Measurements from ENCODE around the gene CEACAM20.
"Not testable (repeated sequence)": the region's sequence is repeated elsewhere in the genome, so short reads cannot be mapped to it uniquely, and the experiment has no call there.

CEACAM20 gene

DNA sequence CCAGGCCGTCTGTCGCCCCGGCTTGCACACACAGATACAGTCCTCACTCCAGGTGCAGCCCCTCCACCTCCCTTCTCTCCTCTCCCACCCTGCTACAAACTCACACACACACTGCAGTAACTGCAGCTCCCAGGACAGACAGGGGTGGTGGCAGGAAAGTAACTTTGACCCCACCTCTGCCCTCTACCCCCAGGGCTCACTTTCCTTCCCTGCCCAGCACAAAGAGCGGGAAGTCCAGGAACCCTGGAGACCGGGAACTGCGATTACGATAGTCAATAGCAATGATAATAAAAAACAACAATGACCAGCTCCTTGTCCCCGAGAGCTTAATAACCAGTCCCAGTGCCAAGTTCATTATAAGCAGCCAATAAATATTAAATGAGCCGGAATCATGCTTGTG lies at the start of gene CEACAM20:
CEACAM20 (minus strand) TSS at position 140 of the 400 bp plus-strand sequence. CDS start 166 bp downstream, outside the sequence.
- no peak for DNase-seq

GRCh38 chr19:44577566-44577874 lies 48.0 kb upstream of the CEACAM20 start:
- DNase-seq: no peak

GRCh38 chr19:44576843-44577565 lies 47.5 kb upstream of the CEACAM20 start:
- no peak for DNase-seq

DNA sequence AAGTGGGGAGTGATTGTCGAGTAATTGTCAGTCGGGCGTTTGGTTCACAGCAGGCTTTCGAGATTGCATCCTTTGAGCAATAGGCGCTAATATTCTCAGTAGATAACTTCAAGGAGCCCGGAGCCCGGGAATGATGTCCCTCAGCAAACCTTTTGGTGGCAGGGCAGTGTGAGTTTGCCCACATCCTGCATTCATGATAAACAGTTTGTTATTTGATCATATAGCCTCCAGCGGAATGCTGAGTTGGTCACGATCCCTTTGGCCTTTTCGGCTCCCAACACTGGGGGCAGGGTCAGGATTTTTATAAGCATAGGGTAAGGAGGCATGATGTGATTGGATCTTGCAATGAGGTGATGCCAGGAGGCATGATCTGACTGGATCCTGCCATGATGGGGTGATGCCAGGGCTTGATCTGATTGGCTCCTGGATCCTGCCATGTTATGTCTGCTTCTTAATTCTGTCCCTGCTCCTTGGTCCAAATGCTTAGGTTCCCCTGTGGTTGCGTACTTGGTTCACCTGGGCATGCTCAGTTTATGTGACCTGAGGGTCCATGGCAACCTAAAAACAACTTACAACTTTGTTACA lies 45.7 kb upstream of the CEACAM20 start:
- no peak for DNase-seq

- no peak for DNase-seq
These were observed 44.9 kb upstream of the CEACAM20 start for GRCh38 chr19:44574186-44574950.

- DNase-seq: no peak
These were observed 44.2 kb upstream of the CEACAM20 start for GRCh38 chr19:44573627-44574026.

GRCh38 chr19:44573183-44573582 lies 43.7 kb upstream of the CEACAM20 start:
- DNase-seq: no peak

- no peak for DNase-seq
These were observed 43.1 kb upstream of the CEACAM20 start for GRCh38 chr19:44572581-44572900.

GRCh38 chr19:44571830-44572580 lies 42.5 kb upstream of the CEACAM20 start:
- DNase-seq: no peak

DNA sequence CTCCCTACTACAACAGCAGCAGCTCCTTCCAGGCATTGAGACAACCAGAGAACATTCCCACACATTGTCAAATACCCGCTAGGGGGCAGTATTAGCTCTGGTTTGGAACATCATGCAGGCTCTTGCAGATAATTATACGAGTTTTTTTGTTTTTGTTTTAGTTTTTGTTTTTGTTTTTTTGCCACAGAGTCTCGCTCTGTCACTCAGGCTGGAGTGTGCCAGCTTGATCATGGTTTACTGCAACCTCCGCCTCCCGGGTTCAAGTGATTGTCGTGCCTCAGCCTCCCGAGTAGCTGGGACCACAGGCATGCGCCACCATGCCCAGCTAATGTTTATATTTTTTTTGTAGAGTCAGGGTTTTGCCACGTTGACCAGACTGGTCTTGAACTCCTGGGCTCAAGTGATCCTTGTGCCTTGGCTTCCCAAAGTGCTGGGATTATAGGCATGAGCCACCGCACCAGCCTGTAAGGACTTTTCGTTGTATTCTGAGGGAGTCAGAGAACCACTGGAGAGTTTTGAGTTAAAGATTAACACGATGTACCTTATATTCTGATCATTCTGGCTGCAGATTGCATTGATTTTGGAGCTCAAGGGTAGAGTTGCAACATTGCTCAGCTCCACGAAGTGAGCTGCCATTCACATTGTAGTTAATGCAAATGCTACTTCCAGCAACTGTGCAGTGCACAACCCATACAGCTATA lies 41.7 kb upstream of the CEACAM20 start:
- DNase-seq: peak; percentile 93

GRCh38 chr19:44570603-44570983 lies 41.1 kb upstream of the CEACAM20 start:
- no peak for DNase-seq

DNA sequence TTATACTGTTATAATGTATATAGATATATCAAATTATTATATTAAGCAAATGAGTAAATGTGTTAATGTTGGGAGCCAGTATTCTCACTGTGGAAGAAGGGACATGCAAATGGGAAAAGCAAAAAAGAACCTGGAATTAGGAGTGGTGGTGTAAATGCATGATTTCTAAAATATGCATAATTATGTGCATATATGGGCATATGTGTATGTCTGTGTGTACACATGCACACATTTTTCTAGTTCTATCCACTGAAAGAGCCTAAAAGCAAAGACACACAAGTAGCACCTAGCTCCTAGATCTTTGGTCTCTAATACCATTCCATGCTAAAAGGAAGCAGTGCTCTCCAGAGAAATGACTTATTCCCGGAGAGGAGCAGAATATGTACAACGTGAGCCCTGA lies 38.3 kb upstream of the CEACAM20 start:
- no peak for DNase-seq

GRCh38 chr19:44566984-44567383 lies 37.5 kb upstream of the CEACAM20 start:
- no peak for DNase-seq

GRCh38 chr19:44563086-44563655 lies 33.7 kb upstream of the CEACAM20 start:
- not testable (repeated sequence) for DNase-seq

GRCh38 chr19:44557933-44558332 lies 28.5 kb upstream of the CEACAM20 start:
- DNase-seq: no peak

DNA sequence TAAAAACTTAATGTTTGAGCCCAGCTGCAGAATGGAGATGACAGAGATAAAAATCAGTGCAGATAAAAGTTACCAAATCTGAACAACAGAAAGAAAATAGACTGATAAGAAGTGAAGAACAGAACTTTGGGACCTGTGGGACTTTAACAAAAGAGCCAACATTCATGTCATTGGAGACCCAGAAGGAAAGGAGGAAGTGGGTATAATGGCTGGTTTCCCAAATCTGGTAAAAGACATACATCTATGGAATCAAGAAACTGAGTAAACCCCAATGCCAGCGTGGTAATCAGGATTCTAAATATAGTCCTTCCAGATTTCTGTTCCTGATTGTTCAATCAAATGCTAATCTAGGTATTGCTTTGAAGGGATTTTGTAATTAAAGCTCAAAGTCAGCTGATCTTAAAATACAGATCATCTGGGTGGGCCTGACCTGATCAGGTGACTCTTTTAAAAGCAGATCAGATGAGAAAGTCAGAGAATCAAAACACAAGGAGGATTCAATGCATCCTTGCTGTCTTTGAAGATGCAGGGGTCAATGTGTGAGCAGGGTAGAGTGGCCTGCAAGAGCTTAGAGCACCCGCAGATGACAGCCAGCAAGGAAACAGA lies 25.3 kb upstream of the CEACAM20 start:
- DNase-seq: no peak

GRCh38 chr19:44553478-44554171 lies 24.1 kb upstream of the CEACAM20 start:
- DNase-seq: no peak

DNA sequence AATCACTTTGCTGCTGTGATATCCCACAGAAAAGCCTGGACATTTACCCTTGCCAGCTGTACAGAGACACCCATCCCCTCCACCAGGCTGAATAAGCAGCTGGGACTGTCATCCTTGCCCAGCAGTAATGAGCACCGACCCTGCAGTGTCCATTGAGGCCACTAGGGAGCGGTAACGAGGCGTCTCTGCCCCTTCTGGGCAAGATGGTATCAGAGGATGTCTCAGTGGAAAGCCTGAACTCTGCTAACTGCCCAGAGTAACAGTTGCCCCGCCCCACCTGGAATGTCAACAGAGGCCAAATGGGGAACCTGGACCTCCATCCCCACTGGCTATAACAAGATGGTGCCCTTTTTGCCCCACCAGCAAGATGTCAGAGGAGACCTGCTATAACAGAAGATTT lies 22.8 kb upstream of the CEACAM20 start:
- DNase-seq: peak; percentile 49

DNA sequence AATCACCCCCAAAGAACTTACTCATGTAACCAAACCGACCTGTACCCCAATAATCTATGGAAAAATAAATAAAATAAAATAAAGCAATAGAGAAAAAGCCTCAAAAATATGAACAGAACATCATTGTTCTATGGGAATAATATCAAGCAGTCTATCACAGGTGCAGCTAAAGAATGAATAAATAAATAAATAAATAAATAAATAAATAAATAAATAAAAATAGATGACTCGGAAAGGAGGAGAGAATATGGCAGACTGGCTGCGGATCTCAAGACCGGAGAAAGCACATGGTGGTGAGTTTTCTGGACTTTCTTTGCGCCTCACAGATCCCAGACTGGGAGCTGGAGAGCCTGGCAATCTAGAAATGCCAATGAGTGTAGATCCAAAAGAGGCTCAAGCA lies 22.4 kb upstream of the CEACAM20 start:
- DNase-seq: no peak

DNA sequence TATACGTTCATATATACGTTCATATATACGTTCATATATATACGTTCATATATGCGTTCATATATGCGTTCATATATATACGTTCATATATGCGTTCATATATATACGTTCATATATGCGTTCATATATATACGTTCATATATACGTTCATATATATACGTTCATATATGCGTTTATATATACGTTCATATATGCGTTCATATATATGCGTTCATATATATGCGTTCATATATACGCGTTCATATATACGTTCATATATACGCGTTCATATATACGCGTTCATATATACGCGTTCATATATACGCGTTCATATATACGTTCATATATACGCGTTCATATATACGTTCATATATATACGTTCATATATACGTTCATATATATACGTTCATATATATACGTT lies 21.5 kb upstream of the CEACAM20 start:
- DNase-seq: not testable (repeated sequence)

DNA sequence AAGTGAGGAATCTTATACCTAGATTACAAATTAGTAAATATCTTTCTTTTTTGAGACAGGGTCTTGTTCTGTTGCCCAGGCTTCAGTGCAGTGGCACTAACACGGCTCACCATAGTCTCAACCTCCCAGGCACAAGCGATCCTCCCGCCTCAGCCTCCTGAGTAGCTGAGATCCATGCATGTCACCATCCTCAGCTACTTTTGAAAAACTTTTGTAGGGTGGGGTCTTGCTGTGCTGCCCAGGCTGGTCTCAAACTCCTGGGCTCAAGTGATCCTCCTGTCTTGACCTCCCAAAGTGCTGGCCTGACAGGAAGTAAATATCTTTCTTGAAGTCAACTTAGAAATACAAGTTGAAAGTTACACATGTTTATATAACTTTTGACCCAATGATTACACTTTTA lies 20.0 kb upstream of the CEACAM20 start:
- no peak for DNase-seq

GRCh38 chr19:44548736-44549135 lies 19.3 kb upstream of the CEACAM20 start:
- DNase-seq: no peak

Data from suppressor macrophage treated with lipopolysaccharide for 4 hours (primary cell).